Left lung (tissue), 10 donors: ENCODE results near the gene RHOC. TPM values are rescaled to one million over a fixed set of nuclear protein-coding genes. Genes with fewer than 3 reads are reported as not detected.

ENCODE experiments used
- ATAC-seq: fragments of 200-7000 bp; cut with Tn5 transposase; one replicate; pipeline ENCODE4 v1.9.1; 2020; ENCODE audit warnings: moderate library complexity
- DNase-seq, 4 donors: peaks; one replicate each; pipeline ENCODE4 v3.0.0-alpha.2; 2013 to 2020
- H3K27ac ChIP-seq, 2 donors: fragments of 200-600 bp; sonication (generic) in 1 of 2; one replicate each; pipeline versions ENCODE4 v1.5.0 to v1.8.0; 2020 to 2021
- H3K27me3 ChIP-seq, 2 donors: fragments of 200-600 bp; sonication (generic) in 1 of 2; one replicate each; pipeline versions ENCODE4 v1.5.0 to v1.8.0; 2020 to 2021
- H3K36me3 ChIP-seq, 2 donors: fragments of 200-600 bp; sonication (generic) in 1 of 2; one replicate each; pipeline versions ENCODE4 v1.5.0 to v1.8.0; 2020 to 2021
- H3K4me1 ChIP-seq, 2 donors: fragments of 200-600 bp; one replicate each; pipeline ENCODE4 v1.8.0; 2021
- H3K4me3 ChIP-seq, 2 donors: fragments of 200-600 bp; sonication (generic) in 1 of 2; one replicate each; pipeline versions ENCODE4 v1.5.0 to v1.8.0; 2020 to 2021; ENCODE audit warnings: mild to moderate bottlenecking in 1 of 2
- H3K9me3 ChIP-seq, 2 donors: fragments of 200-600 bp; sonication (generic) in 1 of 2; one replicate each; pipeline versions ENCODE4 v1.5.0 to v1.8.0; 2020 to 2021
- CTCF ChIP-seq, 2 donors: fragments of 200-600 bp; sonication (generic) in 1 of 2; IDR thresholded peaks; one replicate each; pipeline versions ENCODE4 v1.5.0 to v1.8.0; 2021; ENCODE audit warnings: antibody characterized with exemption in 2 of 2
- intact Hi-C, 2 donors: fragments of 100-400 bp; cut with DNase I; formaldehyde crosslinking; loops; one replicate each; pipeline versions ENCODE4 v1.11.2 to v1.14.2; 2022
- polyA plus RNA-seq, 6 donors: library from polyadenylated mRNA; unstranded; fragments of 120-200 nt; gene quantifications; one replicate each; pipeline ENCODE4 v1.2.1, GENCODE V29; 2013; ENCODE audit not compliant: insufficient read length in 6 of 6
- total RNA-seq, 2 donors: library from RNA; stranded (reverse); fragmentation: NEBNext Ultra II Directional; extraction: Animal tissue kit (Norgen Biotek cat#: 25700); gene quantifications; one replicate each; pipeline ENCODE4 v1.2.1, GENCODE V29; 2021
- donor health status: DM: no; HTN: yes; CAD: no.
- donor health status: DM: no; HTN: no; CAD: no.

The RHOC gene
- total and polyA plus RNA-seq, 8 donors = 195 to 259 (median 208) TPM

- ATAC-seq (no peak), DNase-seq (no peak)
- intact Hi-C loops = no loop called here
- Histone ChIP-seq H3K9me3 (no peaks in the 10 kb centered on the region), H3K4me3 (no peak overlapping the region), H3K36me3 (no peaks in the 10 kb centered on the region), H3K27me3 (peaks cover 0 to 25% of the 10 kb centered on the region in 2 donors), H3K27ac (no peak overlapping the region), H3K4me1 (peaks cover 13 to 36% of the 10 kb centered on the region in 2 donors)
- TF ChIP-seq CTCF (IDR thresholded peaks at IDR 0.05) = no peak
Observed at GRCh38 chr1:112711670-112712069, 4.7 kb upstream of the RHOC start.

GRCh38 chr1:112711041-112711440 lies 4.1 kb upstream of the RHOC start:
- H3K9me3 ChIP-seq = no peaks in the 10 kb centered on the region
- no peak for TF ChIP-seq CTCF (IDR thresholded peaks at IDR 0.05)
- no peaks in the 10 kb centered on the region for H3K36me3 ChIP-seq
- intact Hi-C loops = no loop called here
- no peak overlapping the region for H3K27ac ChIP-seq
- no peak for DNase-seq
- no peak for ATAC-seq
- H3K27me3 ChIP-seq = peaks cover 0 to 30% of the 10 kb centered on the region in 2 donors
- H3K4me1 ChIP-seq = peaks cover 12 to 30% of the 10 kb centered on the region in 2 donors
- no peak overlapping the region for H3K4me3 ChIP-seq

- H3K27me3 ChIP-seq = peaks cover 0 to 34% of the 10 kb centered on the region in 2 donors
- no peak overlapping the region for H3K4me3 ChIP-seq
- H3K9me3 ChIP-seq = no peaks in the 10 kb centered on the region
- ATAC-seq = no peak
- DNase-seq = no peak
- H3K36me3 ChIP-seq = no peaks in the 10 kb centered on the region
- no peak for TF ChIP-seq CTCF (IDR thresholded peaks at IDR 0.05)
- H3K4me1 ChIP-seq = peaks cover 12 to 30% of the 10 kb centered on the region in 2 donors
- H3K27ac ChIP-seq = no peak overlapping the region
- intact Hi-C loops = no loop called here
Observed at GRCh38 chr1:112710586-112710985, 3.7 kb upstream of the RHOC start.

GRCh38 chr1:112710159-112710558 lies 3.2 kb upstream of the RHOC start:
- H3K9me3 ChIP-seq = no peaks in the 10 kb centered on the region
- ATAC-seq (no peak), DNase-seq (no peak)
- no peak for TF ChIP-seq CTCF (IDR thresholded peaks at IDR 0.05)
- no peak overlapping the region for H3K27ac ChIP-seq
- intact Hi-C loops = no loop called here
- H3K27me3 ChIP-seq = peaks cover 0 to 37% of the 10 kb centered on the region in 2 donors
- no peak overlapping the region for H3K4me3 ChIP-seq
- H3K4me1 ChIP-seq = peaks cover 16 to 33% of the 10 kb centered on the region in 2 donors
- no peaks in the 10 kb centered on the region for H3K36me3 ChIP-seq

- no peak overlapping the region for H3K27ac ChIP-seq
- no peaks in the 10 kb centered on the region for H3K36me3 ChIP-seq
- ATAC-seq (no peak), DNase-seq (no peak)
- no peaks in the 10 kb centered on the region for H3K9me3 ChIP-seq
- TF ChIP-seq CTCF (IDR thresholded peaks at IDR 0.05) = no peak
- peaks cover 0 to 26% of the 10 kb centered on the region in 2 donors for H3K27me3 ChIP-seq
- intact Hi-C loops = loop anchor here in 1 of 2 donors (10.0 kb wide), 2 partner anchors 84 to 314 kb away; partner anchors contain the start of gene CTTNBP2NL
- no peak overlapping the region for H3K4me3 ChIP-seq
- H3K4me1 ChIP-seq = peaks cover 26 to 35% of the 10 kb centered on the region in 2 donors
Observed at GRCh38 chr1:112708489-112708888, 1.6 kb upstream of the RHOC start.
